A172 (cell line): ENCODE results near the gene DTX1. TPM values are rescaled to one million over a fixed set of nuclear protein-coding genes. Genes with fewer than 3 reads are reported as not detected.
"Not testable (repeated sequence)": the region's sequence is repeated elsewhere in the genome, so short reads cannot be mapped to it uniquely, and the experiment has no call there.

Source experiments
- DNase-seq: peaks from one replicate; pipeline ENCODE4 v3.0.0-alpha.2; 2015; ENCODE audit warnings: low spot score
- total RNA-seq: library from RNA; depleted of rRNA; stranded (reverse); fragments of >200 nt; shearing (Covaris generic); gene quantifications from 2 replicates; pipeline ENCODE4 v1.2.3, GENCODE V29; 2014

DTX1 gene
- total RNA-seq, 1 experiment from 2014 or later, result 2.8 TPM

GRCh38 chr12:113114447-113115178 lies 58.1 kb downstream of the DTX1 start:
- DNase-seq, result no peak

- no peak for DNase-seq
These were observed 59.1 kb downstream of the DTX1 start for GRCh38 chr12:113115455-113116126.

- DNase-seq, result no peak
These were observed 60.3 kb downstream of the DTX1 start for GRCh38 chr12:113116875-113117274.

- not testable (repeated sequence) for DNase-seq
These were observed 61.2 kb downstream of the DTX1 start for GRCh38 chr12:113117684-113118083.

- no peak for DNase-seq
These were observed 61.6 kb downstream of the DTX1 start for GRCh38 chr12:113118142-113118541.

- DNase-seq, result no peak
These were observed 63.6 kb downstream of the DTX1 start for GRCh38 chr12:113119980-113120669.

GRCh38 chr12:113120670-113121370 lies 64.3 kb downstream of the DTX1 start:
- DNase-seq, result peak; percentile 34

- no peak for DNase-seq
These were observed 71.3 kb downstream of the DTX1 start for GRCh38 chr12:113127791-113128199.

GRCh38 chr12:113128802-113129663 lies 72.5 kb downstream of the DTX1 start:
- DNase-seq, result no peak

- DNase-seq, result no peak
These were observed 73.3 kb downstream of the DTX1 start for GRCh38 chr12:113129664-113130456.

- DNase-seq, result peak; percentile 41
These were observed 74.1 kb downstream of the DTX1 start for GRCh38 chr12:113130457-113131135.

- DNase-seq, result no peak
These were observed 75.0 kb downstream of the DTX1 start for GRCh38 chr12:113131556-113131955.

- DNase-seq, result no peak
These were observed 76.5 kb downstream of the DTX1 start for GRCh38 chr12:113133036-113133435.

- no peak for DNase-seq
These were observed 77.1 kb downstream of the DTX1 start for GRCh38 chr12:113133666-113134065.

- no peak for DNase-seq
These were observed 77.5 kb downstream of the DTX1 start for GRCh38 chr12:113134071-113134470.

- DNase-seq, result no peak
These were observed 78.0 kb downstream of the DTX1 start for GRCh38 chr12:113134521-113134951.

GRCh38 chr12:113135178-113136127 lies 78.9 kb downstream of the DTX1 start, which contains the start of gene RASAL1:
Gene RASAL1 (minus strand): TSS chr12:113135761. CDS start chr12:113135462, 299 bp downstream.
- no peak for DNase-seq
